GM19351 (cell line): Measurements from ENCODE around the gene SLC17A9.

ENCODE experiments used
- ATAC-seq: cut with Tn5 transposase; IDR thresholded peaks from one replicate; pipeline ENCODE4 v1.9.1; 2021; ENCODE audit warnings: mild to moderate bottlenecking, moderate library complexity; ENCODE audit not compliant: unreplicated experiment

SLC17A9 gene

GRCh38 chr20:62980380-62980960 lies 28.0 kb downstream of the SLC17A9 start:
- no peak for ATAC-seq

DNA sequence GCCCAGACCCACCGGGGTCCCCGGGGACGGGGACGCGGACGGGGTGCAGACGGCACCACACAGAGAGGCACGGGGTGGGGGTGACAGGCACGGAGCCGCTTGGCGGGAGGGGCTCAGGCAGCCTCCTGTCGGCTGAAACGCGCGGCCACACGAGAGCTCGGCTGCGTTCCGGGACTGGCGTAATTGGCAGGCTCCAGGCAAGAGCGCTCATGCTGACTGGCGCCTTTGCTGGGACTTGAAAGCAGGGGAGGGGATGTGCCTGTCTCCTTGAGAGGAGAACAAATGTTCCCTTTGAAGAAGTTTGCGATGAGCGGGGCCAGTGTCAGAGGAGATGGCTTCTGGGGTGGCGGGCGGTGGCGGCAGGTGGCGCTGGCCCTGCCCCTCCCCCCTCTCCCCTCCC lies 28.5 kb downstream of the SLC17A9 start:
- ATAC-seq: no peak

DNA sequence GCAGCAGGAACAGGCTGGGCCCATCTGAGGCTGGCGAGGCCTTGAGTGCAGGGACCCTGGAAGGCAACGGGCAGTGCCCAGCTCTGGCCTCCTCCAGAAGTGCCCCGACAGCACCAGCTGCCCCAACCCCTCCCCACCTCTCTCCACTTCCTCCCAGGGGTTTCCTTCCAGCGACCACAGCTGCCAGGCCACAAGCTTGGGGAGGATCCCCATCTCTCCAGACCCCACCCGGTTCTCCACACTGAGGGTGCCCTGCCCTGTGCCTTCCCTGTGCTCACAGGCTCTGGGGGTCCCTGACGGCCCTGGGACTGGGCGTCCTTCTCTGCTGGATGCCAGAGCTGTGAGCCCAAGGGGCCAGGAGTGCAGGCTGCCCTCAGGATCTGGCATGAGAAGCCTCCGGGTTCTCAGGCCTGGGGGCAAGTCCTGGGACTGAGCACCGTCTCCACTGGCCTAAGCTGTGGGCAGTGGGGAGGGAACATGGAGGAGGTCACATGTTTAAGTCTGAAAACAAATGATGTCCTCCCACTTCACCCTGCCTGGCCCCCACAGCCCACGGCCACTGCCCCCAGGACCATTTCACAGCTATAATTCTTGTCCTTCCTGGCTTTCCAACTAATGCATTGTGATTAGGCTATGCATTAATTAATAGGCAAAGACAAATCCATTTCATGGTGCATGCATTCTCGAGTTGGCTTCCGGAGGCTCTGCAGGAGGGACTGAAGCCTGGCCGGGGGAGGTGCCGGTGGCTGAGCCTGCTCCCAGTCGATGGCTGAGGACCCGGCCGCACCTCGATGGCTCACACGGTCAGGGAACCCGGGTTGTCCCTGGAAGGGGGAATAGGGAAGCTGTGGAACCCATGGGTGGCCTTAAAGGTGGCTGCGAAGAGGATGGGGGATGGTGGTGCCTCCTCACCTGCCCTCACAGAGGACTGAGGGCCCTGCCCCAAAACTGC lies 29.9 kb downstream of the SLC17A9 start:
- ATAC-seq: no peak

GRCh38 chr20:62983210-62983609 lies 30.7 kb downstream of the SLC17A9 start:
- ATAC-seq: no peak

DNA sequence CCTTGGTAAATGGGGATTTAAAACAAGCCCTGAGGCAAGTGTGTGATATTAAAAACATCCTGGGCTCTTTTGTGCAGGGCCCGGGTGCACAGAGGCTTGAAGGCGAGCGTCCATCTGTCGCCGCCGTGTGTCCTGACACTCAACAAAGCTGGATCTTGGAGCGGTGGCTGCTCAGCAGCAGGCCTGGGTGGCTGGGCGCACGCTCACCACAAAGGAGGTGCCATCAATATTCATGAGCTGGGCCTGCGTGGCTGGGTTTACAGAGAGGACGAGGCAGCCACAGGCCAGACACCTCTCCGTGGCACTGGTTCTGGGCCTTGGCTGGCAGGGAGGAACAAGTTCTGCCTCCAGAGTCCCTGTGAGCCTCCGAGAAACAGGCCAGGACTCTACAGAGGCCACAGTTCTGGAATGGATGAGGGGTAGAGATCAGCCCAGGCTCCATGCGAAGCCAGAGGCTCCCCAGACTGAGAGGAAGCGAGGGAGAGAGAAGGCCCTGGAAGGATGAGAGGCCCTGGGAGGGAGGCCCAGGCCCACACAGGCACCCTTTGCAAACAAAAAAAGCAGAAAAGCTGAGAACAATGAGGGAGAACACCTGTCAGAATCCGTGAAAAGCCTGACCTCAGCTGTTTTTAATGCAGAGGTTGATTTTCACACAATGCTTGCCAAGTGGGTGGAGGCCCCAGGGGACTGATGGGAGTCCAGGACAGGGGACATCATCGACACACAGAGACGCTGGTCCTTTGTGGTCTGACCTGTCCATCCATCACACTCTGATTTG lies 32.3 kb downstream of the SLC17A9 start:
- ATAC-seq: no peak

GRCh38 chr20:62985444-62985778 lies 32.9 kb downstream of the SLC17A9 start:
- no peak for ATAC-seq

DNA sequence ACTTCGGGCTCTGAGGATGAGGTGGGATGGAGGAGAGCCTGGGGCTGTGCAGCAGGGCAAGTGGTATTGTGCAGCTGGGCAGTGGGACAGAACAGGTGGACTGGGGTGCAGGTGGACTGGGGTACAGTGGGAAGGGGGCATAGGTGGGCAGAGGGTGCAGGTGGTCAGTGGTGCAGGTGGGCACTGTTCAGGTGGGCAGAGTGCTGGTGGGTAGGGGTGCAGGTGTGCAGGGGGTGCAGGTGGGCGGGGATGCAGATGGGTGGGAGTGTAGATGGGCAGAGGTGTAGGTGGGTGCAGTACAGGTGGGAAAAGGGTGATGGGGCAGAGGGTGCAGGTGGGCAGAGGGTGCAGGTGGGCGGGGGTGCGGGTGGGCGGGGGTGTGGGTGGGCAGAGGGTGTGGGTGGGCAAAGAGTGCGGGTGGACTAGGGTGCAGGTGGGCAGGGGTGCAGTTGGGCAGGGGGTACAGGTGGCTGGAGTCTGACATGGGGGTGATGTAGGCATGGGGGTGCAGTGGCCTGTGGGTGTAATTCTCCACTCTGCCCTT lies 33.8 kb downstream of the SLC17A9 start:
- ATAC-seq: no peak

DNA sequence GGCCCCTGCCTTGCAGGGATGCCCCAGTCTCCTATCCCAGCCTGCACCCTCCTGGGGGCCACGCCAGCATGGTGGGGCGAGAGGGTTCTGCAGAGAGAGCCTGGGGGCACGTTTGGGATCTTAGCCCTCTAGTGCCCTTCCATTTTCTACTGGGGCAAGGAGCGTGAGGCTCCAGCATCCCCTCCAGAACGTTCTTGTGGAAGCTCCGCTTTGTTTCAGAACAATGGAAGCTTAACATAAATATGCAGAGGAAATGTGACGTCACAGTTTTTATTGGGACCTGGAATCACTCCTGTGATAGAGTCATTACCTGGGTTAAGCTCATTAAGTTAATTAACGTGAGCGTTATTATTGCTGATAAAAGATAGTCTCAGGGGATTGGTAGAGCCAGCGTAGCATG lies 34.6 kb downstream of the SLC17A9 start:
- ATAC-seq: no peak

- ATAC-seq: no peak
These were observed 36.7 kb downstream of the SLC17A9 start for GRCh38 chr20:62989201-62989601.

- ATAC-seq: no peak
These were observed 37.9 kb downstream of the SLC17A9 start for GRCh38 chr20:62990306-62990825.

DNA sequence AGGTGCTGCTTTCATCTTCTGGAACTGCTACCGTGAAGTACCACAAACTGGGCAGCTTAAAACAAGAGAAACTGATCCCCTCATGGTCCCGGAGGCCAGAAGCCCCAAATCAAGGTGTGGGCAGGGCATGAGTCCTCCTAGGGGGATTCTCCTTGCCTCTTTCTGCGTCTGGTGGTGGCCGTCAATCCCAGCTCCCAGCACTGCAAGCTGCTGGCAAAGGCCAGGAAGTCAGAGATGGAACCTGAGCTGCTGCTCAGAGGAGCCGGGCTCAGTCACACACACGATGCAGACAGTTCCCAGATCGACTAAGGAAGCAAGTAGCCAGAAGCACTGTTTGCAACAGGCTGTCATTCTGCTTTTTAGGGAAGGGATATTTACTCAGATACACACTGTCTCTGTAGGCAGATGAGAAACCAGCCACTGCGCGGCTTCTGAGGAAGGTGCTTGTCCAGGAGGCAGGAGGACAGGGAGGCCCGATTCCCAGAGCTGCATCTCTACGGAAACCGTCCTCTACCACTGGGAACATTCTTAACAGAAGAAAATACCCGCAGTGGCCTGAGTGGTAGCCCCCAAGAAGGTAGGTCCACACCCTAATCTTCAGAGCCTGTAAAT lies 38.8 kb downstream of the SLC17A9 start:
- no peak for ATAC-seq

- ATAC-seq: no peak
These were observed 39.4 kb downstream of the SLC17A9 start for GRCh38 chr20:62991863-62992262.

DNA sequence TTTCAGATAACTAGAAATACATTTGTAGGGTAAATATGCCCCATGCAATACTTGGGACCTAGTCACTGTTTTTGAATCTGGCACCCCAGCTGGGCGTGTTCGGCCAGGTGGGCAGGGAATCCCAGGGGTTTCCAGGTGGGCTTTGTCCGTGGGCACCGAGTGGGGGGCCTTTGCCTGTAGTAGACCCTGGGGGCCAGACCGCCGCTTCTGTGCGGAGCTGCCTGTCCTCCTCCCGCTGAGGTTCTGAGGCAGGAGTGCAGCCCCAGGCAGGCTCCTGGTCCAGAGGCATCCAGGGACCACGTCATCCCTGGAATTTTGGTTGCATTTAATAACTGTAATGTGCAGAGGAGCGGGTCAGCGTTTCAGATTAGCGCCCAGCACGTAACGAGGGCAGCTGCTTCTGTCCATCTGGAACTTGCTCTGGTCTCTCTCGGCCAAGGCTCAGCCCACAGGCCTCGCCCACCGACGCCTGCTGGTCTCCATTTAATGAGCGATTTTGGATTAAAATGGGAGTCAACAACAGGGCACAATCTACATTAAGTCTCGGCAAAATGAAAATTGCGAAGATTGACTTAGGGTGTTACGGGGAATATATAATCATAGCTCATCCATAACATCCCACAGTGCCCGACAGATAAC lies 41.5 kb downstream of the SLC17A9 start:
- no peak for ATAC-seq

DNA sequence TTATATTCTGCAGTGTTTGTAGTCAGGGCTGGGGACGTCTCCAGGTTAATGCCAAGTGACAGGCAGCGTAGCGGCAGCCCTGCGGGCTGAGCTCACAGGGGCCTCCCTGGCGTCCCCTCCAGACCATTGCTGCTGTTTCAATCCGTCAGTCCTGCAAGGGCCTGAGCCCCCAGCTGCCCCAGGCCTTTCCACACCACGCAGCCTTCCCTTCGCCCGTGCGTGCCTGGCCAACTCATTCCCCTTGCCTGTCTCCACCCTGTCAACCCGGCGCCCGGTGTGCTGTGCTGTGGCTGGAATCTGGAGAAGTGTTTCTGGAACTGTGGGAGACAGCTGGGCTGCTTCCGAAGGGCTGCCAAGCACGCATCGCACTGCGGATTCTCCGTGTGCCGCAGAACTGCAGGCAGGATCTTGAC lies 42.4 kb downstream of the SLC17A9 start:
- no peak for ATAC-seq

DNA sequence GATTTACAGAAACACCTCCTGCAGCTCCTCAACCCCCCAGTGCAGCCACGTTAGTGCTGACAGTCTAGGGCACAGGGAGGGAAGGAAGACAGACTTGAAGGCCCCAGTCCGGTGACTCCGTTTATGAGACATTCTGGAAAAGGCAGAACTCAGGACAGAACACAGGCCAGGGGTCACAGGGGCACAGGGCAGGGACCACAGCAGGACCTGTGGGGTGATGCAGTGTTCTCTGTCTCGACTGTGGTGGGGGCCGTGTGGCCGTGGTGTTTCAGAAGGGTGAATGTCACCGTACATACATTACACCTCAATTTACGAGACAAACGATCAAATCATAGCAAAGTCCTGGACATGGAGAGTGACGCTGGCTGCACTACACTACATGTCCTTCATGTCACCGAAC lies 43.0 kb downstream of the SLC17A9 start:
- no peak for ATAC-seq

GRCh38 chr20:62995898-62996595 lies 43.5 kb downstream of the SLC17A9 start:
- no peak for ATAC-seq

DNA sequence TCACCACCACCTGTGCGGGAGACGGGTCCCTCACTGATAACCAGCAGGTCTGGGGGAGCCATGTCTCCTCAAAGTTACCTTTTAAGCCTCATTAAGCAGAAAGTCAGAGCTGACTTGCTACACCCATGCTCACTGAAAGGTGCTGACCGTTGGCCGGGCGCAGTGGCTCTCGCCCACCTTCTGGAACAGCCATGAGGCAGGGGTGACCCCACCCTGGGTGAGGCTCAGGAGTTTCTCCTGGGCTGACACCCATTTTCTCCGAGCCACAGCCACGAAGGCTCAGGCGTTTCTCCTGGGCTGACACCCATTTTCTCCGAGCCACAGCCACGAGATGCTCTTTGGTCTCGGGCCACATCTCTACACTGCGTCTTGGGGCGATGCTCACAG lies 44.1 kb downstream of the SLC17A9 start:
- ATAC-seq: no peak

- no peak for ATAC-seq
These were observed 45.0 kb downstream of the SLC17A9 start for GRCh38 chr20:62997417-62998035.

DNA sequence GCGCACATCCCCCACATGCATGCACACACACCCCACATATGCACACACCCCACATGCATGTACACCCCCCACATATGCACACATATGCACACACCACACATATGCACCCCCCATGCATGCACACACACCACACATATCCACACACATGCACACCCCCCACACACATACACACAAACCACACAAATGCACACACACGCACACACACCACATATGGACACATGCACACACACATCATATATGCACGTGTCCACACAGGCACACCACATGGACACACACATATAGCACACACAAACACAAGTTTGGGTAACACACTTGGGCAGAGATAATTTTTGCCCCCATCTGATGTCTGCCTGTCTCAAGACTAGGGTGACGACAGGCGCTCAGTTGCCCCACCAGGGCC lies 45.9 kb downstream of the SLC17A9 start:
- ATAC-seq: no peak
